HG03442 (cell line): Measurements from ENCODE around the gene C5.
A peak's percentile ranks its signal among the peaks of the same experiment; 100 is the strongest.
"Not testable (repeated sequence)": the region's sequence is repeated elsewhere in the genome, so short reads cannot be mapped to it uniquely, and the experiment has no call there.

Experiments used
- ATAC-seq: cut with Tn5 transposase; IDR thresholded peaks from one replicate; pipeline ENCODE4 v1.9.1; 2021; ENCODE audit warnings: mild to moderate bottlenecking, moderate library complexity; ENCODE audit not compliant: unreplicated experiment

Gene C5

GRCh38 chr9:121050128-121050988 lies at the start of gene C5:
C5 (minus strand) TSS chr9:121050275; CDS start chr9:121050246, 29 bp downstream.
- no peak for ATAC-seq

GRCh38 chr9:121098567-121099198 lies 48.6 kb upstream of the C5 start:
- no peak for ATAC-seq

- ATAC-seq = no peak
These were observed 45.0 kb upstream of the C5 start for GRCh38 chr9:121095057-121095456.

GRCh38 chr9:121090743-121091142 lies 40.7 kb upstream of the C5 start:
- ATAC-seq = not testable (repeated sequence)

- no peak for ATAC-seq
These were observed 38.5 kb upstream of the C5 start for GRCh38 chr9:121088576-121088975.

GRCh38 chr9:121085661-121086060 lies 35.6 kb upstream of the C5 start:
- ATAC-seq = no peak

GRCh38 chr9:121082075-121082474 lies 32.0 kb upstream of the C5 start:
- no peak for ATAC-seq

- no peak for ATAC-seq
These were observed 25.4 kb upstream of the C5 start for GRCh38 chr9:121075251-121076036.

- peak; percentile 62 for ATAC-seq
These were observed 24.5 kb upstream of the C5 start, which contains the start of gene CNTRL for GRCh38 chr9:121074370-121075250. CNTRL (plus strand) TSS chr9:121074955; CDS start chr9:121088327, 13,372 bp downstream.

- no peak for ATAC-seq
These were observed 23.0 kb upstream of the C5 start for GRCh38 chr9:121073038-121073437.

GRCh38 chr9:121071756-121072421 lies 21.8 kb upstream of the C5 start:
- peak; percentile 33 for ATAC-seq

- ATAC-seq = peak; percentile 2
These were observed 21.3 kb upstream of the C5 start for GRCh38 chr9:121071370-121071755.

- ATAC-seq = no peak
These were observed 19.3 kb upstream of the C5 start for GRCh38 chr9:121069396-121069795.

GRCh38 chr9:121067640-121068039 lies 17.6 kb upstream of the C5 start:
- ATAC-seq = no peak

GRCh38 chr9:121066850-121067249 lies 16.8 kb upstream of the C5 start:
- ATAC-seq = no peak

- ATAC-seq = no peak
These were observed 10.0 kb upstream of the C5 start for GRCh38 chr9:121059998-121060636.

GRCh38 chr9:121059513-121059912 lies 9.4 kb upstream of the C5 start:
- ATAC-seq = no peak

GRCh38 chr9:121057821-121058220 lies 7.7 kb upstream of the C5 start:
- no peak for ATAC-seq

- no peak for ATAC-seq
These were observed 5.6 kb upstream of the C5 start for GRCh38 chr9:121055642-121056143.
